Measurements from ENCODE around the gene TMEM245.

TMEM245 gene

DNA sequence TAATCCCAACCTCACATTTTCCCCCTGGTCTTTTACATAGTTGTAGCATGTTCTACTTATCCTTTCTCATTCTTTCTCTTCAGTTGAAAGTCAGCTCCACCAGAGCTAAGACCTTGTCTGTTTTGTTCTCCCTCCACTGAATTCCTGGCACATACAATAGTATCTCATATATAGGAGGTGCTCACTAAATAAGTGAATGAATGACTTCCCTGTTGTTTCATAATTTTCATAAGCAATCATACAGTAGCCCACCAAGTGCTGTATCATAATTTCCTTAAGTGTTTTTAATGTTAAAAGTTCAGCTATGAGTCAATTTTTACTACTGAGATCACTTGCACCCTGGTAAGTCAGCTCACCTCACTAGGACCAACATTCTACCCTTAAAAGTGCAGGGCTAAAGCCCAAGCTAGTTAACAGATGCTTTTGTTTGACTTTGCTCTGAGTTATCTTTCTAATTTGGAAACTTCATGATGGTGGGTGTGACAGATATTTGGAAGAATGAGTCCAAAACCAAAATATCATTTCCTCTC is 27.6 kb downstream of the TMEM245 start:
- no peak for DNase-seq (ENCODE audit: low read depth)
- H3K4me3 ChIP-seq (ENCODE audit: low read depth, low read length), result no peak overlapping the region
- TF ChIP-seq, protein P1, sequence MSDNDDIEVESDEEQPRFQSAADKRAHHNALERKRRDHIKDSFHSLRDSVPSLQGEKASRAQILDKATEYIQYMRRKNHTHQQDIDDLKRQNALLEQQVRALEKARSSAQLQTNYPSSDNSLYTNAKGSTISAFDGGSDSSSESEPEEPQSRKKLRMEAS (IDR thresholded peaks at IDR 0.05; ENCODE audit: low read depth, low read length), result no peak
- TF ChIP-seq, protein P2, sequence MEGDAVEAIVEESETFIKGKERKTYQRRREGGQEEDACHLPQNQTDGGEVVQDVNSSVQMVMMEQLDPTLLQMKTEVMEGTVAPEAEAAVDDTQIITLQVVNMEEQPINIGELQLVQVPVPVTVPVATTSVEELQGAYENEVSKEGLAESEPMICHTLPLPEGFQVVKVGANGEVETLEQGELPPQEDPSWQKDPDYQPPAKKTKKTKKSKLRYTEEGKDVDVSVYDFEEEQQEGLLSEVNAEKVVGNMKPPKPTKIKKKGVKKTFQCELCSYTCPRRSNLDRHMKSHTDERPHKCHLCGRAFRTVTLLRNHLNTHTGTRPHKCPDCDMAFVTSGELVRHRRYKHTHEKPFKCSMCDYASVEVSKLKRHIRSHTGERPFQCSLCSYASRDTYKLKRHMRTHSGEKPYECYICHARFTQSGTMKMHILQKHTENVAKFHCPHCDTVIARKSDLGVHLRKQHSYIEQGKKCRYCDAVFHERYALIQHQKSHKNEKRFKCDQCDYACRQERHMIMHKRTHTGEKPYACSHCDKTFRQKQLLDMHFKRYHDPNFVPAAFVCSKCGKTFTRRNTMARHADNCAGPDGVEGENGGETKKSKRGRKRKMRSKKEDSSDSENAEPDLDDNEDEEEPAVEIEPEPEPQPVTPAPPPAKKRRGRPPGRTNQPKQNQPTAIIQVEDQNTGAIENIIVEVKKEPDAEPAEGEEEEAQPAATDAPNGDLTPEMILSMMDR (IDR thresholded peaks at IDR 0.05; ENCODE audit: low read depth, low read length), result no peak
- TF ChIP-seq MYC (IDR thresholded peaks at IDR 0.05; ENCODE audit: low read depth, low read length) (no peak), POLR2A (IDR thresholded peaks at IDR 0.05; ENCODE audit: extremely low read depth, insufficient read length) (no peak)

DNA sequence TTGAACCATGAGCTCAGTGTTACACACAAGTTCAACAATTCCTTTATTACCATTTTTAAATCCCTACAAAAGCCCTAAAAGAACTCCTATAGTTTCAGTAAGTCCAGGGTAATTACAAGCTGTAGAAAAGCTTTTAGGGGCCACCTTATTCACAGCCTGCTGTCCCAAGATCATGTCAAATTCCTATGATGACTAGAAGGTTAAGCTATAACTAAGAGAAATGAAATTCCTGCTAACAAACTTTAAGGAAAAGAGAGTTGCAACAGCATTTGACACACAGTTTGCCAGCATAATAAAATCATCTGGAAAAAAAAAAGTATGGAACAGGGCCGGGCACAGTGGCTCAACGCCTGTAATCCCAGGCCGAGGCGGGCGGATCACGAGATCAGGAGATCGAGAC is 31.5 kb downstream of the TMEM245 start:
- no peak for DNase-seq (ENCODE audit: low read depth)
- no peak overlapping the region for H3K4me3 ChIP-seq (ENCODE audit: low read depth, low read length)
- TF ChIP-seq, protein P2 (IDR thresholded peaks at IDR 0.05; ENCODE audit: low read depth, low read length), result no peak
- TF ChIP-seq MYC (IDR thresholded peaks at IDR 0.05; ENCODE audit: low read depth, low read length) (no peak), POLR2A (IDR thresholded peaks at IDR 0.05; ENCODE audit: extremely low read depth, insufficient read length) (no peak)
- TF ChIP-seq, protein P1 (IDR thresholded peaks at IDR 0.05; ENCODE audit: low read depth, low read length), result no peak

DNA sequence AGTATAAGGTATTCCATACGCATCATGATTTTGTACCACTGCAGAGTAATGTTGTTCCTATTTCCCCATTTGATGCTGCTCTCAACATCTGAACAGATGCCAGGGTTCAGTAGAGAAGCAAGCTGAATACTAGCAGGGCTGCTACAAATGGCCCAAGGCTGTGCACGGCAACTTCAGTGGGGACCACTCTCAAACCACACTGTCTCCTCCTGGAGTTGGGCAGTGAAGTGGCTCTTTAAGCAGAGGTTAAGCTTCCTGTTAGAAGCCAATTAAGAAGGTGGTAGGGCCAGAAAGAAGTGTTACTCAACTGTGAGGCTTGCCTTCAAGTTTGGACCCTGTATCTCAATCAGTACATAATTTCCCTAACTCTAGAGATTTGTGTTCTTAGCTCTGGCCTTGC is 32.0 kb downstream of the TMEM245 start:
- TF ChIP-seq, protein P1 (IDR thresholded peaks at IDR 0.05; ENCODE audit: low read depth, low read length), result no peak
- TF ChIP-seq MYC (IDR thresholded peaks at IDR 0.05; ENCODE audit: low read depth, low read length), result no peak
- TF ChIP-seq, protein P2 (IDR thresholded peaks at IDR 0.05; ENCODE audit: low read depth, low read length), result no peak
- no peak for TF ChIP-seq POLR2A (IDR thresholded peaks at IDR 0.05; ENCODE audit: extremely low read depth, insufficient read length)
- no peak overlapping the region for H3K4me3 ChIP-seq (ENCODE audit: low read depth, low read length)
- DNase-seq (ENCODE audit: low read depth), result no peak

DNA sequence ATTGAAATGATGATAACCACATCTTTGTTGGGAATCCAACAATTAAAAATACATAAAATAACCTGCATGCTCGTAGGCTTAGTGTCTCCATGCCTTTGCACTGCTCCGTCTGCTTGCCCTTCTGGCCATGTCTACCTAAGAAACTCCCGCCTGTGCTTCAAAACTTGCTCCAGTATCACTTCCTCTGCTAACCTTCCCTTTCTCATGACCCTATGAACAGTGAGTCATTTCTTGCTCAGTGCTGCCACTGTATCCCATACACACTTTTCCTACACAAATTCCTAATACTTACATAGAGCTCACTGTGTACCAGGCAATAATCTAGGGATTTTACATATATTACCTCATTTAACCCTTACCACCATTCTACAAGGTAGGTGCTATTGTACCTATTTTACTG is 33.5 kb downstream of the TMEM245 start:
- peak; percentile 27 for DNase-seq (ENCODE audit: low read depth)
- TF ChIP-seq MYC (IDR thresholded peaks at IDR 0.05; ENCODE audit: low read depth, low read length), result no peak
- no peak for TF ChIP-seq POLR2A (IDR thresholded peaks at IDR 0.05; ENCODE audit: extremely low read depth, insufficient read length)
- TF ChIP-seq, protein P1 (IDR thresholded peaks at IDR 0.05; ENCODE audit: low read depth, low read length), result no peak
- TF ChIP-seq, protein P2 (IDR thresholded peaks at IDR 0.05; ENCODE audit: low read depth, low read length), result no peak
- no peak overlapping the region for H3K4me3 ChIP-seq (ENCODE audit: low read depth, low read length)

DNA sequence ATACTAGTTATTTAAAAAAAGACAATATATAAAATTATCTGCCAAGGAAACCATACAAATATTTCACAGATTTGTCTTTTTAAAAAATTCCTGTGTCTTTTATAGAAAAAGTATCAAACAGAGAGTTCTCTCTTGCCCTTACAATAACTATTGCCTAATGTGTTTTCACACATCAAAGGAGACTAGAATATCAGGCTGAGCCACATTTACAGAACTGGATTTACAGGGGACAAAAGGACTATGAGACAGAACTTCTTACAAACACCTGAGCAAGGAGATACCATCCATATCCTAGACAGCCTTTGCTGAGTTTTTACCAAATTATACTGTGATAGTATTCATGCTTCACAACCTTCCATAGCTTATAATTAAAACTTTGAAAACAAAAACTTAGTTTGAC is 34.2 kb downstream of the TMEM245 start:
- DNase-seq (ENCODE audit: low read depth), result no peak
- TF ChIP-seq MYC (IDR thresholded peaks at IDR 0.05; ENCODE audit: low read depth, low read length) (no peak), POLR2A (IDR thresholded peaks at IDR 0.05; ENCODE audit: extremely low read depth, insufficient read length) (no peak)
- TF ChIP-seq, protein P1 (IDR thresholded peaks at IDR 0.05; ENCODE audit: low read depth, low read length), result no peak
- TF ChIP-seq, protein P2 (IDR thresholded peaks at IDR 0.05; ENCODE audit: low read depth, low read length), result no peak
- no peak overlapping the region for H3K4me3 ChIP-seq (ENCODE audit: low read depth, low read length)
